Activated T-cell treated with anti-CD3 and anti-CD28 coated beads for 48 hours (primary cell): ENCODE data around the gene GSE1.

Experiments used
- DNase-seq: peaks from one replicate; pipeline ENCODE4 v3.0.0-alpha.2; 2020; ENCODE audit warnings: low read depth

Gene GSE1

DNA sequence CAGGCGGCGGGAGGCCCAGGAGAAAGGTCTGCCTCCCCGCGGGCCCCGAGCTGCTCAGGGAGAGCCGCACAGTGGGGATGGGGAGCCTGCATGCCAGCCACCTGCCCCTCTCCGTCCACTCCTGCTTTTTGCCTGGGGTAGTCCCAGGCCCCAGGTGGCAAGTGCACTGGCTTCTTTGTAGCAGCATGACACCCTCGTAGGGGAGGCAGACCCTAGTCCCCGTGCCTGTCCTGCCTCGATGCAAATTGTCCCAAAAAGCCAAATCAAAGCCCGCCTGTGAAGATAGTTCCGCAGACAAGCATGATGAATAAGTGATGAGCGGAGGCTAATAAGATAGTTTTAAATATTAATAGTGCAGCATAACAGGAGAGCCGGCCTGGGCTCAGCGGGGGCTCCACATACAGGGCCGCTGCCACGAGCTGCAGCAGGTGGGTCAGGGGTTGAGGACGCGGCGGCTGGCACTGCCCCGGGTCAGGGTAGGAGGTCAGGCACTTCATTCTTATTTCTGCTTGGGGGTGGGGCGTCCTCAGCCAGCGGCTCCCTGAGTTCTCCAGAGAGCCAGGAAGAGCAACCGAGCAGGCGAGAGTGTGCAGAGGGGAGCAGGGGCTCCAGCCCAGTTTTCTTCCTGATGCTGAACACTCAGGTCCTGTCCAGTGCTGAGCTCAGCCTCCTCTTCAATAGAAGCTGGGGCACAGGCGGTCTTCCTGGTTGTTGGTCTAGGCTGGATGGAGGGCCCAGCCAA, 48.8 kb downstream of the GSE1 start:
- no peak for DNase-seq

- DNase-seq, result no peak
Observed at GRCh38 chr16:85662482-85662812, 49.3 kb downstream of the GSE1 start.

GRCh38 chr16:85662976-85663830, 50.1 kb downstream of the GSE1 start:
- DNase-seq, result no peak

DNA sequence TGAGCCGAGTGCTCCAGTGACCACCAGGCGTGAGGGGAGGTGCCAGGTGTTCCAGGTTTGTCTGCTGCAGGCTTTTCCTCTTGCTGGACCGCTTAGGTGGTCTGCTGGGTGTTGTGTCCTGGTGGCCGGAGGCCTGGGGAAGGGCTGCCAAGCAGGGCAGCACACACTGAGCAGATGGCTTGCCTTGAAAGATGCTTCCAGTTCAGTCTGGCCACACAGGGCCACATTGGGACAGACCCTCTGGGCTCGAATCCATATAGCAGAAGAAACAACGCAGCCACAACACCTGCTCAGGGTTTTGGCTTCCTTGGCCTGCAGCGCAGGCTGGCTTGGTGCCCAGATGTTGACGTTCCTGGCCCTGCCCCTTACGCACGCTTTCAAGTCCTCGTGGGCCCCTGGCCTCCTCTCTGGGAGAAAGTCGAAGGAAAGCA, 50.8 kb downstream of the GSE1 start:
- DNase-seq, result no peak

DNA sequence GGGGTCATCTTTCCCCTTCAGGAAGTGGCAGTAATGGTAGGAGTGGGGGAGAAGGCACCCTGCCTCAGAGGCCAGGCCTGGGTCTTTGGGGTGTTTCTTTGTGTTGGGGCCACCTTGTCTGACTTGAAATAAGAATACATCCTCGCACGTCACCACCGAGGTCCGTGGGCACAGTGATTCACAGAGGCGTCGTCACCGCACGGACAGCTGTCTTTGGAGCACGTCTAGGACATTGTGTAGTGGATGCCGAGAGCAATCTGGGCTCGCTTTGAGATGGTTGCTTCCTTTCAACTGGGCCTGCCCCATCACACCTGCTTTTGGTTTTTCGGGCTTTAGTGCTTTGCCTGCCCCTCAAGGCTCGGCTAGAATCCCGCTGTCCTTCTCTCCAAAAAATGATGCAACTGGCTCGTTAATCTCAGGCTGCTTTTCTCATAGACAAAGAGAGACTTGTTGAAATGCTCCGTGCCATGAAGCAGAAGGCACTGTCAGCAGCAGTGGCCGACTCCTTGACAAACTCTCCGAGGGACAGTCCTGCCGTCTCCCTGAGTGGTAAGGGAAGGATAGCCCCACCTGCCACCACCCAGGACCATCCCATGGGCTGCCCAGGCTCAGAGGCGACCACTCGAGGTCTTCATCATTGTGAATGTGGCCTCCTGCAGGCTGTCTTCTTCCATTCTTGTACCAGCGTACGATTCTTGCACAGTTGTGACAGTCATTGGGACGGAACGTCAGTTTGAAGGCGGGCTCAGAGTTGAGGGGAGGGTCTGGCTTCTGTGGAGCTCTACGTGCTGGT, 51.7 kb downstream of the GSE1 start:
- no peak for DNase-seq

DNA sequence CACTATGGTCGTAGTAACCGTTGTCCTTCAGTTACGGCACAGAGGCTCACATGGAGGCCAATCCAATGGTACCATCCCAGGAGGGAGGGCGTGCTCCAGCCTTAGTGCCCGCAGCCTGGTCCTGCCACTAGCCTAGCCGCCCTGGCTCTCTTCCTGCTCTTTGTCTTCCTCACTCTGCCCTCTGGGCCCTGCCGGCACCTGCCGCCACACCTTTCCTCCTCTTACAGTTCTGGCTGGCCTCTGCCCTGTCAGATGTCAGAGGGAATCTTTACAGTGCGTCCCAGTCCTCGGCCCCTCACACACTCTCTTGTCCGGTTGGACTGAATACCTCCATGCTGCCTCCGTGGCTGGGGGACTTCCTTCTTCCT, 52.2 kb downstream of the GSE1 start:
- no peak for DNase-seq

DNA sequence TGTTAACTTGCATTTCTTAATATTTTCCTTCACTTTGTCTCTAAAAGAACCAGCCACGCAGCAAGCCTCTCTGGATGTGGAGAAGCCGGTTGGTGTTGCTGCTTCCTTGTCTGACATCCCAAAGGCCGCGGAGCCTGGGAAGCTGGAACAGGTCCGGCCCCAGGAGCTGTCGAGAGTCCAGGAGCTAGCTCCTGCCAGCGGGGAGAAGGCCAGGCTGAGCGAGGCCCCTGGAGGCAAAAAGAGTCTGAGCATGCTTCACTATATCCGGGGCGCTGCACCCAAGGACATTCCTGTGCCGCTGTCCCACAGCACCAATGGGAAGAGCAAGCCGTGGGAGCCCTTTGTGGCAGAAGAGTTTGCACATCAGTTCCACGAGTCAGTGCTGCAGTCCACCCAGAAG, 52.8 kb downstream of the GSE1 start:
- no peak for DNase-seq

DNA sequence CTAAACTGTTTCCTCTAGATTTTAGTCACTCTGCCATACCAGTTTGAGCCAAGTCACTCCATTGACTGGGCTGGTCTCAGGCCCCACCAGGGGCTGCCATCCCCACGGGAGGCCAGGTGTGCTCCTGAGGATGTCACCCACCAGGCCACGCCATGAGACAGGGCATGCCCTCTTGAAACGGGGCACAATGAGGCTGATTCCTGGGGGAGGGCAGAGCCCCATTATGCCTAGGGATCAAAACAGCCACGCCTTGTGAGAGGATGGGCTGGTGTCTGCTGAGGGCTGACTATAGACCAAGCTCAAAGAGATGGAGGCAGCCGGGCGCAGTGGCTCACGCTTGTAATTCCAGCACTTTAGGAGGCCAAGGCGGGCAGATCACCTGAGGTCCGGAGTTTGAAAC, 54.1 kb downstream of the GSE1 start:
- no peak for DNase-seq

DNA sequence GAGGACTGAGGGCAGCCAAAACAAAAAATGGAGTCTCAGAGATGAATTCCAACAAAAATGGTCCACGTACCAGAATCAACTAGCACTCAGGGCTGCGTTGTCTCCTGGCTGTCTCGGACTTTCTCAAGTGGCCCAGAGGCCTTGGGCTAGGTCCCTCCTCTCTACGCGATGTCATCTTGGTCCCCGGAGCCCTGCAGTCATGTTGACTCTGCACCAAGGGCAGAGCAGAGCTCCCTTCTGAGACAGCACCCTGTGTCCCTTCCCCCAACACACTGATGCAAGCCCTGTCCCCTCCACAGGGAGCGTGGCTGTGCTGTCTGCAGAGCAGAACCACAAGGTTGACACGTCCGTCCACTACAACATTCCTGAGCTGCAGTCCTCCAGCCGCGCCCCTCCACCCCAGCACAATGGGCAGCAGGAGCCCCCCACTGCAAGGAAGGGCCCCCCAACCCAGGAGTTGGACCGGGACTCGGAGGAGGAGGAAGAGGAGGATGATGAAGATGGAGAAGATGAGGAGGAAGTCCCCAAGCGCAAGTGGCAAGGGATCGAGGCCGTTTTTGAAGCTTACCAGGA, 54.8 kb downstream of the GSE1 start:
- DNase-seq, result no peak

- DNase-seq, result no peak
Observed at GRCh38 chr16:85668676-85669424, 55.7 kb downstream of the GSE1 start.

DNA sequence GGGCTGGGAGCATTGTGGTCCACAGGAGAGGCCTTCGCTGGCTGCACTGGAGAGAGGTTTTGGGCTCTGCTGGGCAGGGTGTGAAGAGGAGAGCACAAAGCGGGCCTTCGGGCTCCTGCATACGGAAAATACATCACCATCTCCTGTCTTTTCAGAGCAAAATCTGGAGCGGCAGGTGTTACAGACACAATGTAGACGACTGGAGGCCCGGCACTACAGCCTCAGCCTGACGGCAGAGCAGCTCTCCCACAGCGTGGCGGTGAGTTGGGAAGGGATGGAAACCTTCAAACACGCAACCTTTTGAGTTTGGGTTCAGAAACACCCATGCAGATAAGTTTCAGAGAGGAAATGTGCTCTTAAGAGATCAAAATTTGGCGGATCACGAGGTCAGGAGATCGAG, 57.7 kb downstream of the GSE1 start:
- no peak for DNase-seq

DNA sequence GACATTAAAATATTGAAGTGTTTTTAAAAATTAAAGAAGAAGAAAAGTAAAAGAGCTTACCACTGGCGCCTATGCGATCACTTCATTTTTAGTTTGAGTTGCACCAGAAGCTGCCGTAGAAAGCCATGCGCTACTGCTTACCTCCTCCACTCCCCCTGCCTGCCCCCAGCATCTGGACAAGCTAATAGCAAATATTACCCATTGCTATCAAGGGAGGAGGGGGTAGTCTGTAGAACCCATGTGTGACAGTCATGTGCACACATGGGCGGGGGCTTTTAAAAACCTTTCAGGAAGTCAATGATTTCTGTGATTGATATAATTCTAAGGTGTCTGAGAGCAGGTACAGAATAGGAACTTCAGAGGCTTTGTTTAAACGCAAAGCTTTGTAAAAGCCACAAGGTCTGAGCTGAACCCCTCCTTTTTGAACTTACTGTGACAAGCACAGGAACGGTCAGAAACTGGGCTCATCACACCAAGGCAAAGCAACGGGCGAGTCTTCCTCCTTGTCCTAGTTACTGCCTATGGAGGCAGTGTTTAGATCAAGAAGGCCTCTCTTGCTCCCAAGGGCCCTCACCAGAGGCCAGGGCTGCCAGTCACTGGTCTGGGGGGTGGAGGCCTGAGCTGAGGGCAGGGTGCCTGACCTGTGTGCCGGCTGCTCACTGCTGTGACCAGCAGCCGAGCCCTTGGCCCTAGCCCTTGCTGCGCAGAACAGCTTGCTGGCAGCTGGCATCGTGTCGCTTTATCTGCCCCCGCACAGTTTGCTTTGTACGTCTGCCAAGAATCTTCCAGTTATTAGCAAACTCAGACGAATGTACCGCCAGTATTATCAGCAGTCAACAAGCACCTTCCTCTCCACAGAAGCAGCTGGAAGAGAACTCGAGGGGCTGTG, 60.7 kb downstream of the GSE1 start:
- DNase-seq, result no peak

GRCh38 chr16:85674418-85674755, 61.3 kb downstream of the GSE1 start:
- no peak for DNase-seq

GRCh38 chr16:85674828-85675227, 61.7 kb downstream of the GSE1 start:
- no peak for DNase-seq

- no peak for DNase-seq
Observed at GRCh38 chr16:85675251-85675874, 62.2 kb downstream of the GSE1 start.

DNA sequence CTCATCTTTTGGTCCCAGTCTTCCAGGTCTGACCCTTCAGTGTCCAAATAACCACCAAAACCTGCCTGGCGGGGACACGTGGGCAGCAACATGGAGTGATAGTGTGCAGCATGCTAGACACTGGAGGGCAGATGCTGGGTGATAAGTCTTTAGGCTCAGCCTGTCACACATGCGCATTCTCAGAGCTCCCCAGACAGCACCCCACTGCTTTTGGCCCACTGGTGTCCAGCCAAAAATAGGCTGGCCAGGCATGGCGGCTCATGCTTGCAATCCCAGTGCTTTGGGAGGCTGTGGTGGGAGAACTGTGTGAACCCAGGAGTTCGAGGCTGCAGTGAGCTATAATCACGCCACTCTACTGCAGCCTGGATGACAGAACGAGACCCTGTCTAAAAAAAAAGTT, 63.3 kb downstream of the GSE1 start:
- DNase-seq, result no peak

DNA sequence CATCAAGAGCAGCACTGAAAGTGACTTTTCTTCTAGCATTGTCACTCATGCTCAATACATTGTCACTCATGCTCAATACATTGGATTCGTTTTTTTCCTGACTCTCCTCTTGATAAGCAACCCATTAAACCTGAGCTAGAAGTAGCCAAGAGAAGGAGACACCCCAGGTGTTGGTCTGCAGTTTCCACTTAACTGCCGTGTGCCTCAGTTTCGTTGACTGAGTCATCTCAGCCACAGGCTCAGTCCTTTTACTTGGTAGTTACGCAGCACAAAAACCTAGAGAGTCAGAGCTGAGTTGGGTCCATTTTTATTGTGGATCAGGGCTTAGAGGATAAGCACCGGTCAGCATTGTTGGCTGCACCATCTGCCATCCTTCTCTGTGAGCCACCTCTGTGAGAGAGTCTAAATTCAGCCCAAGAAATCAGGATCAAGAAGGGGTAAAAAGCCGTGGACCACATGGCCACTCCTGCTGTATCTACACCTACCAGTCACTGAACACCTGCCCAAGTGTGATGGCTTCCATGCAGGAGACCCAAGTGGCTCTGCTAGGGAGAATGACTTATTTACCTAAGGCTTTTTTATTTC, 64.4 kb downstream of the GSE1 start:
- DNase-seq, result no peak

DNA sequence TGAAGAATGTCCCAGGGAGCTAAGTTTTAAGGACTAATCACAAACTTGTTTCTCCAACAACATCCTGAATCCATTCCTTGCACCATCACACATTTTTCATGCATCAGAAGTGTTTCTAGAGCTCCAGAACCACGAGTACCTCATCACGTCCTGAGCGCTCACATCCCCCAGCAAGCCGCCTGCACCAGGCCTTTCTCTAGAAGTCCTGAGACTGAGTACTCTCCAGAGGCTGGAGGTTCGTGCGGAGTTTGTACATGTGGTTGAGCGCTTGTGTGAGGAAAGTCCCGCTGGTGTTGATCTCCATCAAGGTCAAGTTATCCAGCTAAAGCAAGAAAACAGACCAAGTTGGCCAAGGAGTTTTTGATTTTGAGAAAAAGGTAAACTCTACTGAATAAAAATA, 64.9 kb downstream of the GSE1 start:
- DNase-seq, result no peak

DNA sequence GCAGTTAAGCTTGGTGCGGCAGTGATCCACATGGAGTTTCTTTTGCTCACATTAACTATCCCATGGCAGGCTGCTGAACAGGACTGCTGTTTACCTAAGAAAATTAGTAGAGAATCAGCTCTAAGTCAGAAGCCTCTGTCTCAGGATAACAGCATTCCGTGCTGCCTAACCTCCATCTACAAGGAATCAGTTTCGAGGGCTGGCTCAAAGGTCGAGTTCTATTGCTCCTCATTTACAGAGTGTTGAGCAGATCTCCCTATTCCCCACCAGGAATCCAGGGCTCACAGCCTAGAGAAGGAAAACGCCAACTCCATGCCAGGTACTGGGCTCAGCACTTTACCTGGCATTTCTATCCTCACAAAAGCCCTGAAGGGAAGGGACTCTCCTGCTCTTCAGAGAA, 65.7 kb downstream of the GSE1 start:
- DNase-seq, result no peak

- DNase-seq, result no peak
Observed at GRCh38 chr16:85679870-85680269, 66.7 kb downstream of the GSE1 start.
